Thoracic aorta (tissue), 2 donors: ENCODE measurements around the gene SSC5D. TPM values are rescaled to one million over a fixed set of nuclear protein-coding genes. Genes with fewer than 3 reads are reported as not detected.

Experiments
- ATAC-seq: fragments of 150-250 bp; one replicate; pipeline ENCODE4 v1.8.0; 2017; ENCODE audit warnings: low read depth; ENCODE audit not compliant: insufficient number of reproducible peaks, low FRiP score
- DNase-seq: peaks from one replicate; pipeline ENCODE4 v3.0.0-alpha.2; 2020; ENCODE audit warnings: low spot score
- H3K27ac ChIP-seq, 2 donors: fragments of 200-600 bp; sonication (generic); 1 replicate in 1 of 2; 2 replicates in 1 of 2; pipeline ENCODE4 v1.5.1; 2016; ENCODE audit warnings: mild to moderate bottlenecking in 2 of 2, moderate library complexity in 2 of 2
- H3K27me3 ChIP-seq: fragments of 200-600 bp; sonication (generic); replicated peaks from 2 replicates; pipeline ENCODE4 v1.6.0; 2016; ENCODE audit warnings: mild to moderate bottlenecking; ENCODE audit not compliant: insufficient read depth
- H3K36me3 ChIP-seq: fragments of 200-600 bp; sonication (generic); one replicate; pipeline ENCODE4 v1.5.1; 2016
- H3K4me1 ChIP-seq, 2 donors: fragments of 200-600 bp; sonication (generic); 1 replicate in 1 of 2; 2 replicates in 1 of 2; pipeline versions ENCODE4 v1.5.1 to v1.6.0; 2016; ENCODE audit warnings: low read depth in 2 of 2, mild to moderate bottlenecking in 1 of 2; ENCODE audit not compliant: control insufficient read depth in 1 of 2
- H3K4me3 ChIP-seq: fragments of 200-600 bp; sonication (generic); 2 replicates; pipeline ENCODE4 v1.5.1; 2016; ENCODE audit warnings: mild to moderate bottlenecking
- H3K9me3 ChIP-seq: fragments of 200-600 bp; sonication (generic); 2 replicates; pipeline ENCODE4 v1.5.1; 2016
- total RNA-seq, 2 donors: library from RNA; depleted of rRNA; stranded (reverse); fragments of >200 nt; gene quantifications; one replicate each; pipeline versions ENCODE4 v1.1.0 to v1.2.3, GENCODE V29; 2016
- TF ChIP-seq, protein P1 (sequence below): fragments of 200-600 bp; sonication (generic); IDR thresholded peaks from one replicate; pipeline ENCODE4 v1.5.1; 2019; ENCODE audit warnings: antibody characterized with exemption

SSC5D gene
- total RNA-seq, 2 donors from 2014 or later: 4.3 to 58.3 TPM

DNA sequence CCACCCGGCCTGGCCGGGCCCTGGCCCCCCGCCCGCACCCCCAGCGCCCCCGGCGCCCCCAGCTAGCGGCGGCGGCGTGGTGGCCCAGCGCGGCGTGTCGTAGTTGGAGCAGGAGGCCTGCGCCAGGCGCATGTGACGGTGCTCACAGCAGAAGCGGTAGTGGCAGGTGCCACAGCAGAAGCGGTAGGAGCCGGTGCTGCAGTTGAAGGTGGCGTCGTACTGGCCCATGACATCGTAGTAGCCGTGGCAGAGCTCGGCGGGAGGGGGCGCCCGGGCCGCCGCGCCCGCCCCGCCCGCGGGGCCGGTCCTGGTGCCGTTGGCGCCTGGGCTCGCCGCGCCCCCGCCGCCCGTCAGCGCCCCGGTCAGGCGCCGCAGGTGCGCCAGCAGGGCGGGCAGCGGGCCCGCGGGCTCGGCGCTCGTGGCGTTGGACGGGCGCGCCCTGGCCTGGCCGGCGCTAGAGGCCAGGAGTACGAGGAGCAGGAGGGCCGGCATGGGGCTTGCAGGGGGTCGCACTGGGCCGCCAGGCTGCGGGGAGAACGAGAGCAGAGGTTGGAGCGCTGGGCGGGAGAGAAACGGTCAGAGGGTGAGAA lies 45.8 kb upstream of the SSC5D start:
- no peaks in the 10 kb centered on the region for H3K9me3 ChIP-seq
- H3K27ac ChIP-seq: no peak overlapping the region
- no peaks in the 10 kb centered on the region for H3K36me3 ChIP-seq
- ATAC-seq: no peak
- TF ChIP-seq, protein P1, sequence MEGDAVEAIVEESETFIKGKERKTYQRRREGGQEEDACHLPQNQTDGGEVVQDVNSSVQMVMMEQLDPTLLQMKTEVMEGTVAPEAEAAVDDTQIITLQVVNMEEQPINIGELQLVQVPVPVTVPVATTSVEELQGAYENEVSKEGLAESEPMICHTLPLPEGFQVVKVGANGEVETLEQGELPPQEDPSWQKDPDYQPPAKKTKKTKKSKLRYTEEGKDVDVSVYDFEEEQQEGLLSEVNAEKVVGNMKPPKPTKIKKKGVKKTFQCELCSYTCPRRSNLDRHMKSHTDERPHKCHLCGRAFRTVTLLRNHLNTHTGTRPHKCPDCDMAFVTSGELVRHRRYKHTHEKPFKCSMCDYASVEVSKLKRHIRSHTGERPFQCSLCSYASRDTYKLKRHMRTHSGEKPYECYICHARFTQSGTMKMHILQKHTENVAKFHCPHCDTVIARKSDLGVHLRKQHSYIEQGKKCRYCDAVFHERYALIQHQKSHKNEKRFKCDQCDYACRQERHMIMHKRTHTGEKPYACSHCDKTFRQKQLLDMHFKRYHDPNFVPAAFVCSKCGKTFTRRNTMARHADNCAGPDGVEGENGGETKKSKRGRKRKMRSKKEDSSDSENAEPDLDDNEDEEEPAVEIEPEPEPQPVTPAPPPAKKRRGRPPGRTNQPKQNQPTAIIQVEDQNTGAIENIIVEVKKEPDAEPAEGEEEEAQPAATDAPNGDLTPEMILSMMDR: no peak
- peaks cover 0 to 10% of the 10 kb centered on the region in 2 donors for H3K4me1 ChIP-seq
- H3K27me3 ChIP-seq: peaks cover 23% of the 10 kb centered on the region
- DNase-seq: no peak
- no peak overlapping the region for H3K4me3 ChIP-seq

GRCh38 chr19:55443045-55443823 lies 45.0 kb upstream of the SSC5D start, which contains the start of gene SHISA7:
TSS of gene SHISA7 (minus strand) at chr19:55443300. CDS start at chr19:55442863, 437 bp downstream.
- Histone ChIP-seq H3K27ac (no peak within 1 kb of the TSS), H3K4me3 (no peak within 1 kb of the TSS)

GRCh38 chr19:55443824-55444480 lies 44.3 kb upstream of the SSC5D start:
- Histone ChIP-seq H3K4me3 (no peak overlapping the region), H3K9me3 (no peaks in the 10 kb centered on the region), H3K27me3 (peaks cover 23% of the 10 kb centered on the region), H3K4me1 (peaks cover 0 to 10% of the 10 kb centered on the region in 2 donors), H3K36me3 (no peaks in the 10 kb centered on the region), H3K27ac (no peak overlapping the region)
- ATAC-seq: no peak
- no peak for DNase-seq
- TF ChIP-seq, protein P1: no peak

More at GRCh38 chr19:55443045-55443823, 45.0 kb upstream of the SSC5D start, which contains the start of gene SHISA7:
- ATAC-seq (no peak), DNase-seq (no peak)
- TF ChIP-seq, protein P1: no peak
- Histone ChIP-seq H3K27me3 (peaks cover 23% of the 10 kb centered on the region), H3K4me1 (peaks cover 0 to 10% of the 10 kb centered on the region in 2 donors), H3K36me3 (no peaks in the 10 kb centered on the region), H3K9me3 (no peaks in the 10 kb centered on the region)

GRCh38 chr19:55444646-55445045 lies 43.6 kb upstream of the SSC5D start:
- H3K4me3 ChIP-seq: no peak overlapping the region
- H3K27me3 ChIP-seq: peaks cover 23% of the 10 kb centered on the region
- H3K4me1 ChIP-seq: peaks cover 0 to 10% of the 10 kb centered on the region in 2 donors
- no peaks in the 10 kb centered on the region for H3K36me3 ChIP-seq
- DNase-seq: no peak
- no peak for ATAC-seq
- H3K27ac ChIP-seq: no peak overlapping the region
- TF ChIP-seq, protein P1: no peak
- no peaks in the 10 kb centered on the region for H3K9me3 ChIP-seq

- H3K4me3 ChIP-seq: no peak overlapping the region
Measured at GRCh38 chr19:55446060-55446459, 42.2 kb upstream of the SSC5D start.

More at GRCh38 chr19:55446060-55446459, 42.2 kb upstream of the SSC5D start:
- DNase-seq (no peak), ATAC-seq (no peak)
- no peak overlapping the region for H3K27ac ChIP-seq
- H3K36me3 ChIP-seq: no peaks in the 10 kb centered on the region
- no peaks in the 10 kb centered on the region for H3K9me3 ChIP-seq
- TF ChIP-seq, protein P1: no peak
- peaks cover 0 to 5% of the 10 kb centered on the region in 2 donors for H3K4me1 ChIP-seq
- H3K27me3 ChIP-seq: peaks cover 11% of the 10 kb centered on the region
